HEK293 (cell line): ENCODE data around the gene TMEM239.

Source experiments
- HOXC10 ChIP-seq: sonication (generic); formaldehyde crosslinking; IDR thresholded peaks from 2 replicates; pipeline ENCODE4 v1.8.1; 2023; ENCODE audit warnings: mild to moderate bottlenecking, missing genetic modification reagents
- REPIN1 ChIP-seq: fragments of 450-650 bp; formaldehyde crosslinking; IDR thresholded peaks from 2 replicates; pipeline ENCODE4 v1.5.1; 2017; ENCODE audit warnings: missing biosample characterization, missing genetic modification characterization, low read depth
- ZNF155 ChIP-seq: fragments of 450-650 bp; formaldehyde crosslinking; IDR thresholded peaks from 2 replicates; pipeline ENCODE4 v1.5.1; 2016; ENCODE audit warnings: missing biosample characterization, missing genetic modification characterization
- ZNF24 ChIP-seq: fragments of 450-650 bp; formaldehyde crosslinking; IDR thresholded peaks from 2 replicates; pipeline ENCODE4 v1.5.1; 2016; ENCODE audit warnings: missing biosample characterization, missing genetic modification characterization
- ZNF292 ChIP-seq: fragments of 450-650 bp; formaldehyde crosslinking; IDR thresholded peaks from 2 replicates; pipeline ENCODE4 v1.5.1; 2016; ENCODE audit warnings: low read depth, missing biosample characterization, missing genetic modification characterization, borderline replicate concordance
- ZNF391 ChIP-seq: fragments of 450-650 bp; formaldehyde crosslinking; IDR thresholded peaks from 2 replicates; pipeline ENCODE4 v1.5.1; 2016; ENCODE audit warnings: low read depth, missing biosample characterization, missing genetic modification characterization, borderline replicate concordance
- ZNF404 ChIP-seq: fragments of 450-650 bp; formaldehyde crosslinking; IDR thresholded peaks from 2 replicates; pipeline ENCODE4 v1.5.1; 2017; ENCODE audit warnings: missing biosample characterization, missing genetic modification characterization
- ZNF623 ChIP-seq: fragments of 450-650 bp; formaldehyde crosslinking; IDR thresholded peaks from 2 replicates; pipeline ENCODE4 v1.5.1; 2016; ENCODE audit warnings: missing biosample characterization, missing genetic modification characterization
- ZNF776 ChIP-seq: fragments of 450-650 bp; formaldehyde crosslinking; IDR thresholded peaks from 2 replicates; pipeline ENCODE4 v1.5.0; 2017; ENCODE audit warnings: missing biosample characterization, missing genetic modification characterization, borderline replicate concordance
- ZNF777 ChIP-seq: fragments of 450-650 bp; formaldehyde crosslinking; IDR thresholded peaks from 2 replicates; pipeline ENCODE4 v1.5.1; 2017; ENCODE audit warnings: missing biosample characterization, missing genetic modification characterization, borderline replicate concordance
- TF ChIP-seq, protein P1 (sequence below): fragments of 450-650 bp; formaldehyde crosslinking; IDR thresholded peaks from 2 replicates; pipeline ENCODE4 v1.5.1; 2016; ENCODE audit warnings: missing biosample characterization, missing genetic modification characterization
- TF ChIP-seq, protein P2 (sequence below): fragments of 450-650 bp; formaldehyde crosslinking; IDR thresholded peaks from 2 replicates; pipeline ENCODE4 v1.5.1; 2016; ENCODE audit warnings: missing biosample characterization, missing genetic modification characterization
- TF ChIP-seq, protein P3 (sequence below): fragments of 450-650 bp; formaldehyde crosslinking; IDR thresholded peaks from 2 replicates; pipeline ENCODE4 v1.5.1; 2016; ENCODE audit warnings: missing biosample characterization, missing genetic modification characterization

DNA sequence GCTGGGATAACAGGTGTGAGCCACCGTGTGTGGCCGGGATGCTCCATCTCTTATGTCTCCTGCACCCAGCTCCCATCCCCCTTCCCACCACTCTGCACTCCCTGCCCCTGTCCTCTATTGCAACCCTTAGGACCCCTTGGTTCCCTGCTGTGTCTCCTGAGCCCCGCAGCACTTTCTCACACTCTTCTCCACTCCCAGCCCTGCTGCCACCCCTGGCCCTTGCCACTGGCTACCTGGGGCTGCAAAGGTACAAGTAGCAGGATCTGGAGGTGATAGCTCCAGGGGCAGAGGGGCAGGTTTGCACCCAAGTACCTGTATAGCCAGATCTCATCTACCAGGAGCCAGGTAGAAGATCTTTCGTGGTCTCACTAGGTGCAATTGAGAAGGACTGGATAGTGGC lies 9.1 kb upstream of the TMEM239 start:
- TF ChIP-seq ZNF404 (tag by site-specific recombination) (no peak), HOXC10 (CRISPR knock-in tag) (no peak), ZNF292 (tag by site-specific recombination) (no peak), ZNF776 (tag by site-specific recombination) (no peak), ZNF155 (no peak), REPIN1 (no peak), ZNF391 (no peak), ZNF24 (tag by site-specific recombination) (no peak), ZNF623 (tag by site-specific recombination) (no peak), ZNF777 (tag by site-specific recombination) (no peak)
- TF ChIP-seq, protein P1, sequence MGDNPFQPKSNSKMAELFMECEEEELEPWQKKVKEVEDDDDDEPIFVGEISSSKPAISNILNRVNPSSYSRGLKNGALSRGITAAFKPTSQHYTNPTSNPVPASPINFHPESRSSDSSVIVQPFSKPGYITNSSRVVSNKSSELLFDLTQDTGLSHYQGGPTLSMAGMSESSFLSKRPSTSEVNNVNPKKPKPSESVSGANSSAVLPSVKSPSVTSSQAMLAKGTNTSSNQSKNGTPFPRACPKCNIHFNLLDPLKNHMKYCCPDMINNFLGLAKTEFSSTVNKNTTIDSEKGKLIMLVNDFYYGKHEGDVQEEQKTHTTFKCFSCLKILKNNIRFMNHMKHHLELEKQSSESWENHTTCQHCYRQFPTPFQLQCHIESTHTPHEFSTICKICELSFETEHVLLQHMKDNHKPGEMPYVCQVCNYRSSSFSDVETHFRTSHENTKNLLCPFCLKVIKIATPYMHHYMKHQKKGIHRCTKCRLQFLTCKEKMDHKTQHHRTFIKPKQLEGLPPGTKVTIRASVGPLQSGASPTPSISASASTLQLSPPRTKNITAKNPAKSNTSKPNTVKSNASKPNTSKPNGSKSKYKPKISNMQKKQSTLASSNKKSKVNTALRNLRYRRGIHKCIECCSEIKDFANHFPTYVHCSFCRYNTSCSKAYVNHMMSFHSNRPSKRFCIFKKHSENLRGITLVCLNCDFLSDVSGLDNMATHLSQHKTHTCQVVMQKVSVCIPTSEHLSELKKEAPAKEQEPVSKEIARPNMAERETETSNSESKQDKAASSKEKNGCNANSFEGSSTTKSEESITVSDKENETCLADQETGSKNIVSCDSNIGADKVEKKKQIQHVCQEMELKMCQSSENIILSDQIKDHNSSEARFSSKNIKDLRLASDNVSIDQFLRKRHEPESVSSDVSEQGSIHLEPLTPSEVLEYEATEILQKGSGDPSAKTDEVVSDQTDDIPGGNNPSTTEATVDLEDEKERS (tag by site-specific recombination): no peak
- TF ChIP-seq, protein P2, sequence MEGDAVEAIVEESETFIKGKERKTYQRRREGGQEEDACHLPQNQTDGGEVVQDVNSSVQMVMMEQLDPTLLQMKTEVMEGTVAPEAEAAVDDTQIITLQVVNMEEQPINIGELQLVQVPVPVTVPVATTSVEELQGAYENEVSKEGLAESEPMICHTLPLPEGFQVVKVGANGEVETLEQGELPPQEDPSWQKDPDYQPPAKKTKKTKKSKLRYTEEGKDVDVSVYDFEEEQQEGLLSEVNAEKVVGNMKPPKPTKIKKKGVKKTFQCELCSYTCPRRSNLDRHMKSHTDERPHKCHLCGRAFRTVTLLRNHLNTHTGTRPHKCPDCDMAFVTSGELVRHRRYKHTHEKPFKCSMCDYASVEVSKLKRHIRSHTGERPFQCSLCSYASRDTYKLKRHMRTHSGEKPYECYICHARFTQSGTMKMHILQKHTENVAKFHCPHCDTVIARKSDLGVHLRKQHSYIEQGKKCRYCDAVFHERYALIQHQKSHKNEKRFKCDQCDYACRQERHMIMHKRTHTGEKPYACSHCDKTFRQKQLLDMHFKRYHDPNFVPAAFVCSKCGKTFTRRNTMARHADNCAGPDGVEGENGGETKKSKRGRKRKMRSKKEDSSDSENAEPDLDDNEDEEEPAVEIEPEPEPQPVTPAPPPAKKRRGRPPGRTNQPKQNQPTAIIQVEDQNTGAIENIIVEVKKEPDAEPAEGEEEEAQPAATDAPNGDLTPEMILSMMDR (tag by site-specific recombination): no peak
- TF ChIP-seq, protein P3, sequence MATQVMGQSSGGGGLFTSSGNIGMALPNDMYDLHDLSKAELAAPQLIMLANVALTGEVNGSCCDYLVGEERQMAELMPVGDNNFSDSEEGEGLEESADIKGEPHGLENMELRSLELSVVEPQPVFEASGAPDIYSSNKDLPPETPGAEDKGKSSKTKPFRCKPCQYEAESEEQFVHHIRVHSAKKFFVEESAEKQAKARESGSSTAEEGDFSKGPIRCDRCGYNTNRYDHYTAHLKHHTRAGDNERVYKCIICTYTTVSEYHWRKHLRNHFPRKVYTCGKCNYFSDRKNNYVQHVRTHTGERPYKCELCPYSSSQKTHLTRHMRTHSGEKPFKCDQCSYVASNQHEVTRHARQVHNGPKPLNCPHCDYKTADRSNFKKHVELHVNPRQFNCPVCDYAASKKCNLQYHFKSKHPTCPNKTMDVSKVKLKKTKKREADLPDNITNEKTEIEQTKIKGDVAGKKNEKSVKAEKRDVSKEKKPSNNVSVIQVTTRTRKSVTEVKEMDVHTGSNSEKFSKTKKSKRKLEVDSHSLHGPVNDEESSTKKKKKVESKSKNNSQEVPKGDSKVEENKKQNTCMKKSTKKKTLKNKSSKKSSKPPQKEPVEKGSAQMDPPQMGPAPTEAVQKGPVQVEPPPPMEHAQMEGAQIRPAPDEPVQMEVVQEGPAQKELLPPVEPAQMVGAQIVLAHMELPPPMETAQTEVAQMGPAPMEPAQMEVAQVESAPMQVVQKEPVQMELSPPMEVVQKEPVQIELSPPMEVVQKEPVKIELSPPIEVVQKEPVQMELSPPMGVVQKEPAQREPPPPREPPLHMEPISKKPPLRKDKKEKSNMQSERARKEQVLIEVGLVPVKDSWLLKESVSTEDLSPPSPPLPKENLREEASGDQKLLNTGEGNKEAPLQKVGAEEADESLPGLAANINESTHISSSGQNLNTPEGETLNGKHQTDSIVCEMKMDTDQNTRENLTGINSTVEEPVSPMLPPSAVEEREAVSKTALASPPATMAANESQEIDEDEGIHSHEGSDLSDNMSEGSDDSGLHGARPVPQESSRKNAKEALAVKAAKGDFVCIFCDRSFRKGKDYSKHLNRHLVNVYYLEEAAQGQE: no peak
